Uterus (tissue), 4 donors: Measurements from ENCODE around the gene ZNF536. TPM values are rescaled to one million over a fixed set of nuclear protein-coding genes. Genes with fewer than 3 reads are reported as not detected.

Experiments
- DNase-seq, 2 donors: peaks; one replicate each; pipeline ENCODE4 v3.0.0-alpha.2; 2019 to 2020
- H3K27ac ChIP-seq, 2 donors: fragments of 200-600 bp; sonication (generic); 1 replicate in 1 of 2; 2 replicates in 1 of 2; pipeline ENCODE4 v1.5.1; 2016 to 2018
- H3K27me3 ChIP-seq, 2 donors: fragments of 200-600 bp; sonication (generic); one replicate each; pipeline ENCODE4 v1.5.1; 2018 to 2019; ENCODE audit warnings: control low read depth in 1 of 2
- H3K36me3 ChIP-seq, 2 donors: fragments of 200-600 bp; sonication (generic); one replicate each; pipeline ENCODE4 v1.5.1; 2019; ENCODE audit warnings: control low read depth in 1 of 2
- H3K4me1 ChIP-seq, 2 donors: fragments of 200-600 bp; sonication (generic); one replicate each; pipeline ENCODE4 v1.5.1; 2018 to 2019; ENCODE audit warnings: control low read depth in 1 of 2
- H3K4me3 ChIP-seq, 2 donors: fragments of 200-600 bp; sonication (generic); 1 replicate in 1 of 2; 2 replicates in 1 of 2; pipeline ENCODE4 v1.5.1; 2018 to 2019; ENCODE audit warnings: mild to moderate bottlenecking in 1 of 2
- H3K9me3 ChIP-seq, 2 donors: fragments of 200-600 bp; sonication (generic); one replicate each; pipeline ENCODE4 v1.5.1; 2019; ENCODE audit warnings: control low read depth in 1 of 2
- CTCF ChIP-seq, 4 experiments: fragments of 200-600 bp in 2 of 4; fragments of 450-650 bp in 2 of 4; sonication (generic) in 2 of 4; IDR thresholded peaks; one replicate each; pipeline ENCODE4 v1.5.1; 2016 to 2019; ENCODE audit warnings: antibody characterized with exemption in 4 of 4, mild to moderate bottlenecking in 2 of 4, moderate library complexity in 1 of 4
- POLR2A ChIP-seq, 2 donors: fragments of 450-650 bp; IDR thresholded peaks; one replicate each; pipeline ENCODE4 v1.6.1; 2016; ENCODE audit warnings: antibody characterized with exemption in 2 of 2, mild to moderate bottlenecking in 1 of 2, moderate library complexity in 1 of 2
- intact Hi-C: fragments of 100-400 bp; cut with DNase I; formaldehyde crosslinking; loops from one replicate; pipeline ENCODE4 v1.15.1; 2023; ENCODE audit warnings: low total_unique reads
- total RNA-seq, 4 donors: library from RNA; depleted of rRNA in 3 of 4; stranded (reverse); fragments of >200 nt in 3 of 4; gene quantifications; one replicate each; pipeline versions ENCODE4 v1.1.0 to v1.2.4, GENCODE V29; 2014 to 2023
- donor health status: DM: yes; HTN: yes; CAD: no.

Gene ZNF536
- total RNA-seq, 4 donors from 2014 or later, result 0.67 to 3.3 (median 2.8) TPM; not detected in 1

DNA sequence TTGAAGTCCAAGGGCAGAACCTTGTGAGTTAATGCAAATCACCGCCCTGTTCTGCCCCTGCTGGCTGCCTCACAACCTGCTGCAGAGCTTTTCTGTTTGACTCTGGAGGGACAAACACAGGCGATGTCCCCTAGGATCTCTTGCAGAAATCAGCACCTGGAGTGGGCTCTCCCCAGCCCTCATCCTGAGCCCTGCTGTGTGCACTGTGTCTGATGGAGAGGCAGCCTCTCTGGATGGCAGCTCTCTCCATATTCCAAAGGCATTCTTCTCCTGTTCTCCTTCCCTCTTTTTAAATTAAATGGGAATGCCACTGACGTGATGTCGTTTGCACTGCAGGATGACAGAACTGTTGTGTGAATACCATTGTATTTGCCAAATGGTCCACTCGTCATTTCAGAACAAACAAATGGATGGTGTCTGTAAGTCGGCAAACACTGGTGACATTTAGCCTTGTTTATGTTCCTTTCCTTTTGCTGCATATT, 184.1 kb downstream of the ZNF536 start:
- no peaks in the 10 kb centered on the region for H3K27me3 ChIP-seq
- H3K27ac ChIP-seq, result no peak overlapping the region
- H3K4me3 ChIP-seq, result no peak overlapping the region
- intact Hi-C loops, result no loop called here
- no peaks in the 10 kb centered on the region for H3K4me1 ChIP-seq
- H3K36me3 ChIP-seq, result no peaks in the 10 kb centered on the region
- no peaks in the 10 kb centered on the region for H3K9me3 ChIP-seq
- DNase-seq, result no peak
- TF ChIP-seq CTCF (IDR thresholded peaks at IDR 0.05) (no peak), POLR2A (IDR thresholded peaks at IDR 0.05) (no peak)

- no peaks in the 10 kb centered on the region for H3K4me1 ChIP-seq
- H3K36me3 ChIP-seq, result no peaks in the 10 kb centered on the region
- no peak for TF ChIP-seq POLR2A (IDR thresholded peaks at IDR 0.05)
- no peak for TF ChIP-seq CTCF (IDR thresholded peaks at IDR 0.05)
- no peak overlapping the region for H3K4me3 ChIP-seq
- no peak for DNase-seq
- H3K27ac ChIP-seq, result no peak overlapping the region
- no peaks in the 10 kb centered on the region for H3K9me3 ChIP-seq
- intact Hi-C loops, result no loop called here
- no peaks in the 10 kb centered on the region for H3K27me3 ChIP-seq
These were observed 185.0 kb downstream of the ZNF536 start for GRCh38 chr19:30557212-30557611.

DNA sequence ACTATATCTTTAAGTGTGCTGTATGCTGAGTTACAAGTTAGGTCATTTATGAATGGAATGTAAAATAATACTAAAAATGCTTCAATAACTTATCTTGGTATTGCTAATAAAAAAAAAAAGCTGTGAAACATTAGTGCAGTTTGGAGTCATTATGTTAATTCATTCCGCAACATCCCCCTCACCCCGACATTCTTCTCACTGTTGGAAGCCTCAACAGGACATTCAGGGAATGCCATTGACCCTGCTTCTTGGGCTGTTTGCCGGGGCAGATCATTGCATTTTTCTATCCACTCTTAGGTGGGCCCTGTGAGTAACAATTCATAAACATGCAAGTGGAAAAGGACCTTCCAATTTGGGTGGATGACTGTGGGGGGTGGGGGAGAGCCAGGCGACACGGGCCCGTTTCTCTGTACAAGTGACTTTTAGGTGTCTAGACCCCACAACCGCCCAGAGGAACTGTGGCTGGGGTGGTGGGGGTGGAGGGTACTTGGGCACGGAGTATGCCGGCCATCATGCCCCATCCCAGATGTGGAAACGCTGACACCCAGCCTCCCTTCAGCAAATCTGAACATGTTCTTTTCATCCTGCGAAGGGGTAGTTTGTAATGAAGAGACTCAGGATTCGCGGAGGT, 185.9 kb downstream of the ZNF536 start:
- no peaks in the 10 kb centered on the region for H3K4me1 ChIP-seq
- no peak overlapping the region for H3K27ac ChIP-seq
- intact Hi-C loops, result no loop called here
- no peaks in the 10 kb centered on the region for H3K27me3 ChIP-seq
- H3K9me3 ChIP-seq, result no peaks in the 10 kb centered on the region
- DNase-seq, result no peak
- no peaks in the 10 kb centered on the region for H3K36me3 ChIP-seq
- TF ChIP-seq CTCF (IDR thresholded peaks at IDR 0.05) (no peak), POLR2A (IDR thresholded peaks at IDR 0.05) (no peak)
- no peak overlapping the region for H3K4me3 ChIP-seq

DNA sequence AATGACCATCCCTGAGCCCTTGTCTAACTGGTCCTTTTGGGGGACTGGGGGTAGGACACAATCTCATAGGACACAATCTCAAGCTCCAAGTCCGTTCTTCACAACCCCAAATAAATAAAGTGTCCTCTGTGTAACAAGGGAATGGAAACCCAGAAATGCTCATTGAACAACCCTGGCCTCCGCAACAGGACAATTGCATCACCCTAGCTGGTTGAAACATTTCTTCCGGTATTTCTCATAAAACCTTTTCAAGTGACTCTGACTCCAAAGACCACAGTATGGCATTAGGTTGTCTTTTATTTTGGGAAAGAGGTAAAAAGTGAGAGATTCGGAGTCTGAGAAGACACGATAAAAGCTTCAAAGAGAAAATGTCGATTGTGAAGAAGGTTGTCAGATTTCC, 186.6 kb downstream of the ZNF536 start:
- Histone ChIP-seq H3K9me3 (no peaks in the 10 kb centered on the region), H3K4me1 (no peaks in the 10 kb centered on the region), H3K27ac (no peak overlapping the region), H3K27me3 (no peaks in the 10 kb centered on the region), H3K4me3 (no peak overlapping the region), H3K36me3 (no peaks in the 10 kb centered on the region)
- intact Hi-C loops, result no loop called here
- TF ChIP-seq POLR2A (IDR thresholded peaks at IDR 0.05) (no peak), CTCF (IDR thresholded peaks at IDR 0.05) (no peak)
- DNase-seq, result no peak

- intact Hi-C loops, result no loop called here
- Histone ChIP-seq H3K9me3 (no peaks in the 10 kb centered on the region), H3K4me1 (no peaks in the 10 kb centered on the region), H3K4me3 (no peak overlapping the region), H3K27me3 (no peaks in the 10 kb centered on the region), H3K27ac (no peak overlapping the region), H3K36me3 (no peaks in the 10 kb centered on the region)
- no peak for TF ChIP-seq POLR2A (IDR thresholded peaks at IDR 0.05)
- no peak for DNase-seq
These were observed 187.3 kb downstream of the ZNF536 start for GRCh38 chr19:30559446-30559845.

DNA sequence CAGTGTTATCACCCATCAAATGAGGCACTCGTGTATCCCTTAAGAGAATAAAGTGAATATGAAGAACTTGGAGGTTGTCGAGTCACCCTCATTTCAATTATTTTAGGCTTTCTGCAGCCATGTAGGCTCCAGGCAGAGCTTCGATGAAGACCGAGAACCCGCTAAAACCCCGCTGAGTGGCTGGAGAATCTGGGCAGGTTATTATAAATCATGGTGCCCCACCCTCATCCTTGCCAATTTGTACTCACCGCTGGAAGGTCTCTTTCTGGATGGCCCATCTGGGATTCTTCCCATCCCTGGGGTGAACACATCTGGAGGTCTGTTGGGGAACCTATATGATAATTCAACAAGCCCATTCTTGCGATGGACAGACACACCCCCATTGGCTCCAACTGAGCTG, 190.8 kb downstream of the ZNF536 start:
- H3K4me3 ChIP-seq, result no peak overlapping the region
- TF ChIP-seq POLR2A (IDR thresholded peaks at IDR 0.05), result no peak
- TF ChIP-seq CTCF (IDR thresholded peaks at IDR 0.05), result no peak
- H3K27ac ChIP-seq, result no peak overlapping the region
- DNase-seq, result no peak
- H3K27me3 ChIP-seq, result no peaks in the 10 kb centered on the region
- H3K4me1 ChIP-seq, result no peaks in the 10 kb centered on the region
- intact Hi-C loops, result no loop called here
- no peaks in the 10 kb centered on the region for H3K9me3 ChIP-seq
- no peaks in the 10 kb centered on the region for H3K36me3 ChIP-seq
